ENCODE data around the gene SPIN1.

SPIN1 gene

GRCh38 chr9:88460587-88461332 lies 72.5 kb downstream of the SPIN1 start:
- DNase-seq: no peak
- Histone ChIP-seq H3K27me3 (replicated peaks in 2 of 5; ENCODE audit: control insufficient read depth in 4 of 5, insufficient read depth in 5 of 5, low read length in 4 of 5) (no peaks in the 10 kb centered on the region), H3K4me1 (ENCODE audit: control extremely low read depth in 1 of 4, control insufficient read depth in 4 of 4, insufficient read depth in 4 of 4, low read length in 3 of 4) (no peaks in the 10 kb centered on the region), H3K9me3 (ENCODE audit: control extremely low read depth in 1 of 5, control insufficient read depth in 4 of 5, insufficient read depth in 2 of 5, low read depth in 1 of 5, low read length in 4 of 5) (no peaks in the 10 kb centered on the region), H3K36me3 (ENCODE audit: control insufficient read depth in 4 of 4, insufficient read depth in 4 of 4, low read length in 3 of 4) (peaks cover 19 to 29% (median 23%) of the 10 kb centered on the region in 4 experiments), H3K4me3 (ENCODE audit: control insufficient read depth in 1 of 7, extremely low read depth in 1 of 7, insufficient read depth in 4 of 7, low read depth in 2 of 7, low read length in 6 of 7) (no peak overlapping the region), H3K27ac (ENCODE audit: insufficient read depth in 1 of 2, low read depth in 1 of 2, low read length in 2 of 2, poor library complexity in 1 of 2, severe bottlenecking in 2 of 2) (no peak overlapping the region)
- ChIA-PET CTCF (no interaction called here), POLR2A (interaction anchor here (0.7 kb wide), 1 partner anchor 66 kb away, joined by 3 read pairs; no protein-coding TSS in a partner anchor)
- 93% methylated on average over 2 of the region's 3 CpGs for WGBS (ENCODE audit: insufficient coverage)

GRCh38 chr9:88462191-88462590 lies 73.9 kb downstream of the SPIN1 start:
- Histone ChIP-seq H3K27ac (ENCODE audit: insufficient read depth in 1 of 2, low read depth in 1 of 2, low read length in 2 of 2, poor library complexity in 1 of 2, severe bottlenecking in 2 of 2) (no peak overlapping the region), H3K9me3 (ENCODE audit: control extremely low read depth in 1 of 5, control insufficient read depth in 4 of 5, insufficient read depth in 2 of 5, low read depth in 1 of 5, low read length in 4 of 5) (no peaks in the 10 kb centered on the region), H3K36me3 (ENCODE audit: control insufficient read depth in 4 of 4, insufficient read depth in 4 of 4, low read length in 3 of 4) (peaks cover 10 to 22% (median 15%) of the 10 kb centered on the region in 4 experiments), H3K4me3 (ENCODE audit: control insufficient read depth in 1 of 7, extremely low read depth in 1 of 7, insufficient read depth in 4 of 7, low read depth in 2 of 7, low read length in 6 of 7) (no peak overlapping the region), H3K4me1 (ENCODE audit: control extremely low read depth in 1 of 4, control insufficient read depth in 4 of 4, insufficient read depth in 4 of 4, low read length in 3 of 4) (no peaks in the 10 kb centered on the region), H3K27me3 (replicated peaks in 2 of 5; ENCODE audit: control insufficient read depth in 4 of 5, insufficient read depth in 5 of 5, low read length in 4 of 5) (no peaks in the 10 kb centered on the region)
- DNase-seq: no peak
- 100% methylated on average over 4 of the region's 6 CpGs for WGBS (ENCODE audit: insufficient coverage)
- CTCF ChIA-PET: no interaction called here
- POLR2A ChIA-PET: no interaction called here

- H3K4me3 ChIP-seq (ENCODE audit: control insufficient read depth in 1 of 7, extremely low read depth in 1 of 7, insufficient read depth in 4 of 7, low read depth in 2 of 7, low read length in 6 of 7): no peak overlapping the region
- ChIA-PET POLR2A (no interaction called here), CTCF (no interaction called here)
- no peaks in the 10 kb centered on the region for H3K27me3 ChIP-seq (replicated peaks in 2 of 5; ENCODE audit: control insufficient read depth in 4 of 5, insufficient read depth in 5 of 5, low read length in 4 of 5)
- H3K36me3 ChIP-seq (ENCODE audit: control insufficient read depth in 4 of 4, insufficient read depth in 4 of 4, low read length in 3 of 4): peaks cover 15 to 37% (median 28%) of the 10 kb centered on the region in 4 experiments
- no peak overlapping the region for H3K27ac ChIP-seq (ENCODE audit: insufficient read depth in 1 of 2, low read depth in 1 of 2, low read length in 2 of 2, poor library complexity in 1 of 2, severe bottlenecking in 2 of 2)
- H3K9me3 ChIP-seq (ENCODE audit: control extremely low read depth in 1 of 5, control insufficient read depth in 4 of 5, insufficient read depth in 2 of 5, low read depth in 1 of 5, low read length in 4 of 5): no peaks in the 10 kb centered on the region
- H3K4me1 ChIP-seq (ENCODE audit: control extremely low read depth in 1 of 4, control insufficient read depth in 4 of 4, insufficient read depth in 4 of 4, low read length in 3 of 4): no peaks in the 10 kb centered on the region
- no peak for DNase-seq
- no CpG with 5 or more reads among the region's 1 CpG for WGBS (ENCODE audit: insufficient coverage)
Observed at GRCh38 chr9:88464851-88465250, 76.6 kb downstream of the SPIN1 start.

GRCh38 chr9:88468226-88468625 lies 80.0 kb downstream of the SPIN1 start:
- Histone ChIP-seq H3K27me3 (replicated peaks in 2 of 5; ENCODE audit: control insufficient read depth in 4 of 5, insufficient read depth in 5 of 5, low read length in 4 of 5) (no peaks in the 10 kb centered on the region), H3K36me3 (ENCODE audit: control insufficient read depth in 4 of 4, insufficient read depth in 4 of 4, low read length in 3 of 4) (peaks cover 9 to 29% (median 19%) of the 10 kb centered on the region in 4 experiments), H3K27ac (ENCODE audit: insufficient read depth in 1 of 2, low read depth in 1 of 2, low read length in 2 of 2, poor library complexity in 1 of 2, severe bottlenecking in 2 of 2) (no peak overlapping the region), H3K9me3 (ENCODE audit: control extremely low read depth in 1 of 5, control insufficient read depth in 4 of 5, insufficient read depth in 2 of 5, low read depth in 1 of 5, low read length in 4 of 5) (no peaks in the 10 kb centered on the region), H3K4me1 (ENCODE audit: control extremely low read depth in 1 of 4, control insufficient read depth in 4 of 4, insufficient read depth in 4 of 4, low read length in 3 of 4) (no peaks in the 10 kb centered on the region), H3K4me3 (ENCODE audit: control insufficient read depth in 1 of 7, extremely low read depth in 1 of 7, insufficient read depth in 4 of 7, low read depth in 2 of 7, low read length in 6 of 7) (no peak overlapping the region)
- POLR2A ChIA-PET: no interaction called here
- DNase-seq: no peak
- WGBS (ENCODE audit: insufficient coverage): 96% methylated on average over 3 of the region's 9 CpGs
- CTCF ChIA-PET: no interaction called here

- Histone ChIP-seq H3K4me1 (ENCODE audit: control extremely low read depth in 1 of 4, control insufficient read depth in 4 of 4, insufficient read depth in 4 of 4, low read length in 3 of 4) (no peaks in the 10 kb centered on the region), H3K27ac (ENCODE audit: insufficient read depth in 1 of 2, low read depth in 1 of 2, low read length in 2 of 2, poor library complexity in 1 of 2, severe bottlenecking in 2 of 2) (no peak overlapping the region), H3K4me3 (ENCODE audit: control insufficient read depth in 1 of 7, extremely low read depth in 1 of 7, insufficient read depth in 4 of 7, low read depth in 2 of 7, low read length in 6 of 7) (no peak overlapping the region), H3K9me3 (ENCODE audit: control extremely low read depth in 1 of 5, control insufficient read depth in 4 of 5, insufficient read depth in 2 of 5, low read depth in 1 of 5, low read length in 4 of 5) (no peaks in the 10 kb centered on the region), H3K36me3 (ENCODE audit: control insufficient read depth in 4 of 4, insufficient read depth in 4 of 4, low read length in 3 of 4) (peaks cover 2 to 38% (median 18%) of the 10 kb centered on the region in 4 experiments), H3K27me3 (replicated peaks in 2 of 5; ENCODE audit: control insufficient read depth in 4 of 5, insufficient read depth in 5 of 5, low read length in 4 of 5) (no peaks in the 10 kb centered on the region)
- 93% methylated on average over 10 of the region's 11 CpGs for WGBS (ENCODE audit: insufficient coverage)
- POLR2A ChIA-PET: no interaction called here
- CTCF ChIA-PET: interaction anchor here (0.9 to 1.2 kb wide), 2 partner anchors 10 to 90 kb away, joined by 3 read pairs; no protein-coding TSS in a partner anchor
- no peak for DNase-seq
Observed at GRCh38 chr9:88476491-88477271, 88.4 kb downstream of the SPIN1 start.

GRCh38 chr9:88477300-88477751 lies 89.1 kb downstream of the SPIN1 start:
- H3K4me1 ChIP-seq (ENCODE audit: control extremely low read depth in 1 of 4, control insufficient read depth in 4 of 4, insufficient read depth in 4 of 4, low read length in 3 of 4): no peaks in the 10 kb centered on the region
- POLR2A ChIA-PET: no interaction called here
- CTCF ChIA-PET: no interaction called here
- H3K4me3 ChIP-seq (ENCODE audit: control insufficient read depth in 1 of 7, extremely low read depth in 1 of 7, insufficient read depth in 4 of 7, low read depth in 2 of 7, low read length in 6 of 7): no peak overlapping the region
- H3K36me3 ChIP-seq (ENCODE audit: control insufficient read depth in 4 of 4, insufficient read depth in 4 of 4, low read length in 3 of 4): peaks cover 2 to 35% (median 17%) of the 10 kb centered on the region in 4 experiments
- H3K9me3 ChIP-seq (ENCODE audit: control extremely low read depth in 1 of 5, control insufficient read depth in 4 of 5, insufficient read depth in 2 of 5, low read depth in 1 of 5, low read length in 4 of 5): no peaks in the 10 kb centered on the region
- 100% methylated on average over 1 of the region's 3 CpGs for WGBS (ENCODE audit: insufficient coverage)
- H3K27me3 ChIP-seq (replicated peaks in 2 of 5; ENCODE audit: control insufficient read depth in 4 of 5, insufficient read depth in 5 of 5, low read length in 4 of 5): no peaks in the 10 kb centered on the region
- no peak overlapping the region for H3K27ac ChIP-seq (ENCODE audit: insufficient read depth in 1 of 2, low read depth in 1 of 2, low read length in 2 of 2, poor library complexity in 1 of 2, severe bottlenecking in 2 of 2)
- no peak for DNase-seq

- Histone ChIP-seq H3K4me1 (ENCODE audit: control extremely low read depth in 1 of 4, control insufficient read depth in 4 of 4, insufficient read depth in 4 of 4, low read length in 3 of 4) (no peaks in the 10 kb centered on the region), H3K27ac (ENCODE audit: insufficient read depth in 1 of 2, low read depth in 1 of 2, low read length in 2 of 2, poor library complexity in 1 of 2, severe bottlenecking in 2 of 2) (no peak overlapping the region), H3K36me3 (ENCODE audit: control insufficient read depth in 4 of 4, insufficient read depth in 4 of 4, low read length in 3 of 4) (peaks cover 2 to 36% (median 17%) of the 10 kb centered on the region in 4 experiments), H3K9me3 (ENCODE audit: control extremely low read depth in 1 of 5, control insufficient read depth in 4 of 5, insufficient read depth in 2 of 5, low read depth in 1 of 5, low read length in 4 of 5) (no peaks in the 10 kb centered on the region), H3K27me3 (replicated peaks in 2 of 5; ENCODE audit: control insufficient read depth in 4 of 5, insufficient read depth in 5 of 5, low read length in 4 of 5) (no peaks in the 10 kb centered on the region), H3K4me3 (ENCODE audit: control insufficient read depth in 1 of 7, extremely low read depth in 1 of 7, insufficient read depth in 4 of 7, low read depth in 2 of 7, low read length in 6 of 7) (no peak overlapping the region)
- DNase-seq: no peak
- ChIA-PET POLR2A (no interaction called here), CTCF (interaction anchor here (1.1 kb wide), 1 partner anchor 115 kb away, joined by 4 read pairs; no protein-coding TSS in a partner anchor)
- no CpG with 5 or more reads among the region's 3 CpGs for WGBS (ENCODE audit: insufficient coverage)
Observed at GRCh38 chr9:88478246-88478645, 90.0 kb downstream of the SPIN1 start.
